ENCODE data around the gene ZFP36L1. TPM values are rescaled to one million over a fixed set of nuclear protein-coding genes. Genes with fewer than 3 reads are reported as not detected.

ZFP36L1 gene
- total RNA-seq, 4 donors from 2014 or later = 154 to 451 (median 280) TPM

GRCh38 chr14:68820536-68820935, 27.7 kb upstream of the ZFP36L1 start:
- 77 to 88% methylated on average over 3 of the region's 4 CpGs for WGBS, 2 donors (ENCODE audit: low coverage in 1 of 2)
- Histone ChIP-seq H3K27me3 (no peaks in the 10 kb centered on the region), H3K36me3 (no peaks in the 10 kb centered on the region), H3K27ac (peak overlapping the region in 2 of 4 donors; percentile 93 to 96), H3K4me1 (peaks cover 2 to 60% (median 15%) of the 10 kb centered on the region in 3 donors), H3K4me3 (no peak overlapping the region), H3K9me3 (no peaks in the 10 kb centered on the region)
- no peak for TF ChIP-seq CTCF (IDR thresholded peaks at IDR 0.05)
- TF ChIP-seq POLR2A (IDR thresholded peaks at IDR 0.05) = no peak
- no peak for TF ChIP-seq EP300 (IDR thresholded peaks at IDR 0.05)
- TF ChIP-seq POLR2AphosphoS5 (IDR thresholded peaks at IDR 0.05) = no peak
- no peak for ATAC-seq

GRCh38 chr14:68820119-68820518, 27.3 kb upstream of the ZFP36L1 start:
- no peaks in the 10 kb centered on the region for H3K27me3 ChIP-seq
- no peak overlapping the region for H3K4me3 ChIP-seq
- WGBS, 2 donors (ENCODE audit: low coverage in 1 of 2) = 80 to 88% methylated on average over 2 to 3 of the region's 9 CpGs
- H3K27ac ChIP-seq = peak overlapping the region in 3 of 4 donors; percentile 81 to 96 (median 93)
- no peaks in the 10 kb centered on the region for H3K36me3 ChIP-seq
- TF ChIP-seq CTCF (IDR thresholded peaks at IDR 0.05) = no peak
- no peak for TF ChIP-seq EP300 (IDR thresholded peaks at IDR 0.05)
- no peak for TF ChIP-seq POLR2A (IDR thresholded peaks at IDR 0.05)
- no peak for TF ChIP-seq POLR2AphosphoS5 (IDR thresholded peaks at IDR 0.05)
- ATAC-seq = no peak
- H3K4me1 ChIP-seq = peaks cover 4 to 61% (median 19%) of the 10 kb centered on the region in 3 donors
- H3K9me3 ChIP-seq = no peaks in the 10 kb centered on the region

GRCh38 chr14:68819260-68819691, 26.4 kb upstream of the ZFP36L1 start:
- Histone ChIP-seq H3K4me3 (no peak overlapping the region), H3K9me3 (no peaks in the 10 kb centered on the region), H3K27me3 (no peaks in the 10 kb centered on the region), H3K27ac (peak overlapping the region; percentile 34 to 96 (median 87)), H3K4me1 (peaks cover 9 to 61% (median 23%) of the 10 kb centered on the region in 3 donors), H3K36me3 (no peaks in the 10 kb centered on the region)
- TF ChIP-seq POLR2A (IDR thresholded peaks at IDR 0.05) (no peak), POLR2AphosphoS5 (IDR thresholded peaks at IDR 0.05) (peak; percentile 85), CTCF (IDR thresholded peaks at IDR 0.05) (no peak), EP300 (IDR thresholded peaks at IDR 0.05) (peak; percentile 50)
- 30% methylated on average over 2 of the region's 10 CpGs; no CpG with 5 or more reads in 1 of the 2 donors for WGBS, 2 donors (ENCODE audit: low coverage in 1 of 2)
- peak; percentile 29 for ATAC-seq

- no peak for ATAC-seq
- 70% methylated on average over 1 of the region's 3 CpGs; no CpG with 5 or more reads in 1 of the 2 donors for WGBS, 2 donors (ENCODE audit: low coverage in 1 of 2)
- Histone ChIP-seq H3K4me1 (peaks cover 14 to 77% (median 38%) of the 10 kb centered on the region in 3 donors), H3K36me3 (no peaks in the 10 kb centered on the region), H3K27ac (peak overlapping the region in 3 of 4 donors; percentile 93 to 98 (median 96)), H3K4me3 (no peak overlapping the region), H3K27me3 (no peaks in the 10 kb centered on the region), H3K9me3 (no peaks in the 10 kb centered on the region)
- TF ChIP-seq CTCF (IDR thresholded peaks at IDR 0.05) (no peak), EP300 (IDR thresholded peaks at IDR 0.05) (no peak), POLR2AphosphoS5 (IDR thresholded peaks at IDR 0.05) (no peak), POLR2A (IDR thresholded peaks at IDR 0.05) (no peak)
These were observed 24.8 kb upstream of the ZFP36L1 start for GRCh38 chr14:68817506-68818212.
